Activated gamma-delta T cell (primary cell): Measurements from ENCODE around the gene RASGEF1B.
"Not testable (repeated sequence)": the region's sequence is repeated elsewhere in the genome, so short reads cannot be mapped to it uniquely, and the experiment has no call there.

ENCODE experiments used
- DNase-seq: peaks from one replicate; lab custom pipeline; 2025; lab: John Stamatoyannopoulos, UW

Gene RASGEF1B

GRCh38 chr4:81431971-81432370 is 39.7 kb downstream of the RASGEF1B start:
- no peak for DNase-seq

DNA sequence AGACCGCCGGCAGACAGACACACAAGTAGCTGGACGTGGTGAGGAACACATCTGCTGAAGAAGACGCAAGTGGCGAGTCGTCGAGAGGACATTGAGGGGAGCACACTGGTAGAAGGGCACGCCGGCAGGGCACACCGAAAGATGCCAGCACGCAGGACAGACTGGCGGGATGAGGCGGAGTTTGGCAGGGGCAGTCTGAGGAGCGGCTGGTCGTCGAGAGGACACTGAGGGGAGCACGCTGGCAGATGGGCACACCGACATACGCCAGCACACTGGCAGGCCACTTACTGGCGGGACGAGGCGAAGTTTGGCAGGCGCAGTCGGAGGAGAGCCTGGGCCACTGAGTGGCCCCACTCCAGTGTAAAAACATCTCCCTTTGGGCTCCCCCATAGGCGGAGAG is 42.1 kb downstream of the RASGEF1B start:
- no peak for DNase-seq

GRCh38 chr4:81429031-81429430 is 42.7 kb downstream of the RASGEF1B start:
- DNase-seq: no peak

GRCh38 chr4:81428002-81428401 is 43.7 kb downstream of the RASGEF1B start:
- no peak for DNase-seq

- DNase-seq: no peak
Observed at GRCh38 chr4:81427344-81427821, 44.3 kb downstream of the RASGEF1B start.

GRCh38 chr4:81426770-81427289 is 44.9 kb downstream of the RASGEF1B start:
- no peak for DNase-seq

- DNase-seq: no peak
Observed at GRCh38 chr4:81424816-81425755, 46.6 kb downstream of the RASGEF1B start.

GRCh38 chr4:81424336-81424735 is 47.4 kb downstream of the RASGEF1B start:
- no peak for DNase-seq

GRCh38 chr4:81422595-81422994 is 49.1 kb downstream of the RASGEF1B start:
- no peak for DNase-seq

GRCh38 chr4:81421346-81422218 is 50.1 kb downstream of the RASGEF1B start:
- DNase-seq: no peak

DNA sequence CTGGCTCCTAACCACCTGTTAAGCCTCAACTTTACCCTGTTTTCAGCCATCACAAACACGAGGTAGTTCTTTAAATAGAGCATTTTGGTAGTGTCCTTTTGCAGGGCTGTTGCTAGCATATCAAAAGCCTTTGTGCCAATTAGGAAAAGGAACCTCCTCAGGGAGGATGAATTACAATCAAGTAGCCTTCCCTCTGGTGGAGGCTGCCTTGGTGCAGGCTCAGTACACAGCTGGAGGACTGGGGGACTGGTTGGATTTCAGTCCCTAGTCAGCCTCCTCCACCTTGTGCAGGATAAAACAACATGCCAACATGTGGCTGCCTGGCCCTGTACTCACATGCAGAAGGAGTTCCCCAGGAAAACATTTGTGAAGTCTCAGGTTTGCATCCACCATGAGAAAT is 53.1 kb downstream of the RASGEF1B start:
- no peak for DNase-seq

- no peak for DNase-seq
Observed at GRCh38 chr4:81412946-81413495, 58.7 kb downstream of the RASGEF1B start.

- DNase-seq: no peak
Observed at GRCh38 chr4:81410680-81411079, 61.0 kb downstream of the RASGEF1B start.

GRCh38 chr4:81409836-81410235 is 61.9 kb downstream of the RASGEF1B start:
- no peak for DNase-seq

DNA sequence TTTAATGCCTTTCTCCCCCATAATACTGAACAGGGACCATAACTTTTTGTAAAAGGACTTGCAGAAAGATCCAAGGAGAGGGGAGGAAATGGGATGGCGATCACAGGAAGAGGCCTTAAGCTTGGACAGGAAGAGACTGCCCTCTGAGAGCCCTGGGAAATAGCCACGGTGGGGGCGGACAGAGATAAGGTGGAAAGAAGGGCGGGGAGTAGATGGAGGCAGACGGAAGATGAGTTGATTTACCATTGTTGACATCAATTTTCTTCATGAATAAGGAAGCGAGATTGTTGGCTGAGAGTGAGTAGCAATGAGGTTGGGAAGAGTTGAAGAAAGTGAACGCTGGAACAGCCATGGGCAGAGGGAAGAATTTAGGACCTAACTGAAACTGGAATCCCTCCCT is 63.4 kb downstream of the RASGEF1B start:
- no peak for DNase-seq

DNA sequence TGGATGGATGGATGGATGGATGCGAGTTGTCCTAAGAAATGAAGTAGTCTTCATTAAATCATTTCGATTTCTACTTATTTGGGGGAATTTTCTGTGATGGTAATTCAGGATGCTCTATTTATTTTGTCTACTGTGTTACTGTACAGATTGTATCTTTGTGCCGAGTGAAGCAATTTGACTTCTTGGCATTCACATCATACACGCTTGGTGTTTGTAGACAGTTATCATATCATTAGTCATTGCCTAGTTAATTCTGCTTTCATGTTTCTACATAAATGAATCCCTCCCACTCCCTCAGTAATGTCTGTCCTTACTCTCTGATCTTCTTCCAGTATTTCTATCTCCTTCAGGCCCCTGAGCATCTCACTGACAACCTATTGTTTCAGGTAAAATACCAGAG is 64.0 kb downstream of the RASGEF1B start:
- DNase-seq: no peak

DNA sequence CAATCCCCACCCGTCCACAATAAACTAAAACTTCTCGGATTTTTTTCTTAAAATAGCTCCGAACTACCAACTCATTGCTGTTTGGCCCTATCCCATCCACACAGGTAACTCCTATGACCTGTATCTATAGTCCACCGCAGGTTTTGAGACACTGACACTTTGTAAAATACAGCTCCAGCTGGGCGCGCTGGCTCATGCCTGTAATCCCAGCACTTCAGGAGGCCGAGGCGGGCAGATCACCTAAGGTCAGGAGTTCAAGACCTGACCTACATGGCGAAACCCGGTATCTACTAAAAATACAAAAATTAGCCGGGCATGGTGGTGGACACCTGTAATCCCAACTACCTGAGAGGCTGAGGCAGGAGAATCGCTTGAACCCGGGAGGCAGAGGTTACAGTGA is 65.2 kb downstream of the RASGEF1B start:
- not testable (repeated sequence) for DNase-seq

- DNase-seq: no peak
Observed at GRCh38 chr4:81405900-81406401, 65.8 kb downstream of the RASGEF1B start.

- no peak for DNase-seq
Observed at GRCh38 chr4:81404741-81405140, 67.0 kb downstream of the RASGEF1B start.

DNA sequence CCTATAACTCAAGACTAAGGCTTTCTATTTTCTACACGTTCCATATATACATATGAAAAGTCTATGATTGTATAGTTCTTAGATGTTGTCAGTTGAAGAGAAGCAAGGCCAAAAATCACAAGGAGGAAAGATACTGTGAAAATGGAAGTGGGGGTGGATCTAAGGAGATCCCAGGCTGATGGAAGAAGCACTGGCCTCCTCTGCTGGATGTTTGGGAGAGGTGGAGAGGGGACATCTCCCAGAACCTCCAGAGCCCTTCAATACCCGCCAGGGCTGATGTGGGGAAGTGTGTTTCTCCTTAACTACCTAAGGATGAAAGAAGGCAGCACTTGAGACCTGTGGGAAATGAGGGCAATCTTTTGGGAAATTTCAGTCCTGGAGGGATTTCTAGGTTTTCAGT is 67.4 kb downstream of the RASGEF1B start:
- DNase-seq: no peak

DNA sequence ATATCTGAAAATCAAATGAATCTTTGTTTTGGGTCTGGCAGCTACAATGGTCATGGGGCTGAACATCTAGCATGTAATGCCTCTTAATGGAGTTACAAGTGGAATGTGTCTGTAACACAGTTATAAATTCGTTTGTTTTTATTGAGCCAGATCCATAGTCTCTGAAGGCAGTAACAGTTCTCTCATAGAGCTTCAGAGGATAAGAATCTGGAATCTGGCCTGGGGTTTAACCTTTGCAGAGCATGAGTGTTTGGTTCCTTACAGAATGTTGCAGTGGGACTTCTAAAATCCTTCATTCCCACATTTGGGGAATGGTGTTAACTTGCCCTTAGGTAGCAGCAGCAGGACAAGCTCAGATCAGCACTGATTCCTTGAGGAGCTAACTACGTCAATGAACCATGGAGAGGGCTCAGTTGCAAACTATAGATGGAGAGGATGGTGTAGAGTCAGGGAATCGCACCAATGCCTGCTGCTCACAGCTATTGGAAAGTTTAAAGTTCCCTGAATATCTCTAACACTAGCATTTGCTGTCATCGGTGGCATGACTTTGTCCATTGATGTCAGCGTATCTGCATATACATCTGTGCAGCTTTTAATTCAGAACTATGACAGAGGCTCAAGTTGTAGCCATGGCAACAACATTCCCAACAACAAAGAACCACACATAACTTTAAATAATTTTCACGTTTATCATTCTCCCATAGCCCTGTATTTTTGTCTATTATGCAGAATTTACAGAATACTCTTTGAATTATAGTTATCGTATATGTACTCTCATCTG is 72.2 kb downstream of the RASGEF1B start:
- no peak for DNase-seq
